ENCODE results near the gene TRIML2. TPM values are rescaled to one million over a fixed set of nuclear protein-coding genes. Genes with fewer than 3 reads are reported as not detected.
A peak's percentile ranks its signal among the peaks of the same experiment; 100 is the strongest.

The TRIML2 gene, protein sequence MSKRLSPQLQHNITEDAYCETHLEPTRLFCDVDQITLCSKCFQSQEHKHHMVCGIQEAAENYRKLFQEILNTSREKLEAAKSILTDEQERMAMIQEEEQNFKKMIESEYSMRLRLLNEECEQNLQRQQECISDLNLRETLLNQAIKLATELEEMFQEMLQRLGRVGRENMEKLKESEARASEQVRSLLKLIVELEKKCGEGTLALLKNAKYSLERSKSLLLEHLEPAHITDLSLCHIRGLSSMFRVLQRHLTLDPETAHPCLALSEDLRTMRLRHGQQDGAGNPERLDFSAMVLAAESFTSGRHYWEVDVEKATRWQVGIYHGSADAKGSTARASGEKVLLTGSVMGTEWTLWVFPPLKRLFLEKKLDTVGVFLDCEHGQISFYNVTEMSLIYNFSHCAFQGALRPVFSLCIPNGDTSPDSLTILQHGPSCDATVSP
- total RNA-seq = not detected
- polyA plus RNA-seq = not detected
- total RNA-seq = 0 reads per million in 6 experiments

DNA sequence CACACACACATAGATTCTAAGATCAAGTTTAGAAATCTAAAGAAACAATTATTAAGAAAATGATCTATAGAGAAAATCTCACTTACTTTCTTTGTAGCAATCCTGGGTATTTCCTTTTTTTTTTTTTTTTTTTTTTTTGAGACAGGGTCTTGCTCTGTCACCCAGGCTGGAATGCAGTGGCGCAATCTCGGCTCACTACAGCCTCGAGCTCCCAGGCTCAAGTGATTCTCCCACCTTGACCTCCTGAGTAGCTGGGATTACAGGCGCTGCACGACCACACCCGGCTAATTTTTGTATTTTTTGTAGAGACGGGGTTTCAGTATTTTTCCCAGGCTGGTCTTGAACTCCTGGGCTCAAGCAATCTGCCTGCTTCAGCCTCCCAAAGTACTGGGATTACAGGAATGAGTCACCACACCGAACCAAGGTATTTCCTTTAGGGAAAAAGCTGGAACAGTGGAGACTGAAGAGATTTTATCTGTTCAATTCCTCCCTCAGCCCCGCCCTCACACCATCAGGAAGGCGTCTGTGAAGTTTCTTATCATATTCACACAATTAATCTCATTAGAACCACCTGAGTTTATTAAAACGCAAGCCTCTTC, at the start of gene TRIML2:
Gene TRIML2, minus strand, starts transcription at position 447 of the 599 bp plus-strand sequence. CDS start 4,235 bp downstream, outside the sequence.
- H3K4me1 Mint-ChIP-seq = no peaks in the 10 kb centered on the region
- H3K27ac Mint-ChIP-seq = no peak within 1 kb of the TSS
- no peak for DNase-seq
- no peak for ATAC-seq
- peaks cover 0 to 11% (median 0%) of the 10 kb centered on the region in 3 donors for H3K36me3 Mint-ChIP-seq
- H3K9me3 Mint-ChIP-seq = peaks cover 2 to 28% (median 16%) of the 10 kb centered on the region in 9 donors
- no peak within 1 kb of the TSS for H3K4me3 Mint-ChIP-seq
- POLR2A ChIA-PET = no interaction called here
- H3K27me3 Mint-ChIP-seq = peaks cover 0 to 2% (median 0%) of the 10 kb centered on the region in 5 donors

DNA sequence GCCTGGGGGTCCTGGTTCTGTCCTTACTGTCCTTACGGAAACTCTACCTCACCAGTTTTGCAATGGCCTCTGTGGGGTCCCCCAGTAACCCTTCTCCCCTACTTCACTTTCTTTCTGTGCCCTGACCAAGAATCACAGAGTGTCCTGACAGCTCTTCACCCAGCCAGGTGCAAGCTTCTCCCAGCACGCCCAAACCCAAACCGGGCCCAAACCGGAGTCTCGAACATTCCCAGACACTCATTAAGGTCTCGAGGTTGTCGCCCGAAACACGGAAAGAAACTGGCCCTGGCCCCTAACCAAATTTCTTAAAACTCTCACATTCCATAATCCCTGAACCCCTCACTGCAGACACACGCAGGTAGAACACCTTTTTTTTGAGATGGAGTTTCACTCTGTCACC, 48.9 kb upstream of the TRIML2 start:
- DNase-seq (no peak), ATAC-seq (no peak)
- Mint-ChIP-seq H3K4me3 (no peak overlapping the region), H3K9me3 (peaks cover 0 to 28% (median 12%) of the 10 kb centered on the region in 9 donors), H3K4me1 (no peaks in the 10 kb centered on the region), H3K27me3 (no peaks in the 10 kb centered on the region), H3K36me3 (peaks cover 0 to 8% (median 0%) of the 10 kb centered on the region in 3 donors), H3K27ac (no peak overlapping the region)
- POLR2A ChIA-PET = no interaction called here

DNA sequence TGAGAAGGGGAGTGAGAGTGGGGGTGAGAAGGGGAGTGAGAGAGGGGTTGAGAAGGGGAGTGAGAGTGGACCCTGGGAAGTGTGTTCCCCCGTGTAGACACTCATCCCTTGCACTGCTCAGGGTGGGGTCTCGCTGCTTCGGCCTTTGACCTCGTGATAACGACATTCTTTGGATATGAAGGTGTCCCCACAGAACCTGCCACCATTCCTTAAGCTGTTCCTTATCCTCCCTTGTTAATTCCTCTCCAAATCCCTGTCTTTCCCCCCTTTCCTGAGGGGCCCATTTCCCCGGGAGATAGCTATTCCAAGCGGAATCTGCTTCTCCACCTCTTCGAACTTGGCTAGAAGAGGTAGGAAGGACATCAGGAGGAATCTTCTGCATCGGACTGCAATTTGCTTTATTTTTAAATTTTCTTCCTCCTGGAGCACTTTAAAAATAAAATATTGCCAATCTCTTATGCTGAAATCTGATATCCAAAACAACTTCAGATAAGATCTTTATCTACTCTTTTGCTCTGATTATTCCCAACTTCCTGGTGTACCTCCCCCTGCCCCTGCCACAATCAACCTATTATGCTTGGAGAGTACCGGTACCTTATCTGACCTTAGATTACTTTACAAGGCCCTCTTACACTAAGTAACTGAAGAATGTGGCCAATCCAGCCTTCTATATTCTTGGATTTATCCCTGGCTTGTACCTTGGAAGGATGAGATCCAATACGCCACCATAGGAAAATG, 45.4 kb upstream of the TRIML2 start:
- Mint-ChIP-seq H3K27ac (no peak overlapping the region), H3K9me3 (peaks cover 0 to 17% (median 10%) of the 10 kb centered on the region in 9 donors), H3K27me3 (no peaks in the 10 kb centered on the region), H3K4me1 (no peaks in the 10 kb centered on the region), H3K4me3 (no peak overlapping the region), H3K36me3 (peaks cover 0 to 4% (median 0%) of the 10 kb centered on the region in 3 donors)
- POLR2A ChIA-PET = no interaction called here
- ATAC-seq (no peak), DNase-seq (no peak)

DNA sequence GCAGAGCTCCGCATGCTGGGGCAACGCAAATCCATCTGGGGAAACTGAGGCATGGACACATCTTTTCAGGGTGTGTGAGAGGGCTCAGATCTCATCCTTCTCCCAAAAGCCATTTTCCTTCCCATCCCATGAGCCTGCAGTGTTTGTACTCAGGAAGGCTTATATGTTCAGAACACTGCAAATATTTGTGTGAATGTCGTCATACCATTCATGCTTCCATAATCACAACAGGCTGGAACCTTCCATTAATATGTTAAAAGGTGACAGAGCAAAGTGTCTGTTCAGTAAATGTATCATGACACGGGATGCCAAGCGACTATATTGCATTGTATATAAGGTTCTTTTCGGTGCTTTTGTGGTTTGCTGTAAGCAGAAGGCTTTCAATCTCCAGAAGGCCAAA, 38.4 kb upstream of the TRIML2 start:
- H3K27ac Mint-ChIP-seq = no peak overlapping the region
- H3K27me3 Mint-ChIP-seq = no peaks in the 10 kb centered on the region
- H3K36me3 Mint-ChIP-seq = peaks cover 0 to 3% (median 0%) of the 10 kb centered on the region in 3 donors
- ATAC-seq (no peak), DNase-seq (no peak)
- no peak overlapping the region for H3K4me3 Mint-ChIP-seq
- H3K4me1 Mint-ChIP-seq = peaks cover 0 to 1% (median under 1%) of the 10 kb centered on the region in 4 donors
- H3K9me3 Mint-ChIP-seq = peaks cover 0 to 18% (median 2%) of the 10 kb centered on the region in 9 donors
- POLR2A ChIA-PET = no interaction called here

DNA sequence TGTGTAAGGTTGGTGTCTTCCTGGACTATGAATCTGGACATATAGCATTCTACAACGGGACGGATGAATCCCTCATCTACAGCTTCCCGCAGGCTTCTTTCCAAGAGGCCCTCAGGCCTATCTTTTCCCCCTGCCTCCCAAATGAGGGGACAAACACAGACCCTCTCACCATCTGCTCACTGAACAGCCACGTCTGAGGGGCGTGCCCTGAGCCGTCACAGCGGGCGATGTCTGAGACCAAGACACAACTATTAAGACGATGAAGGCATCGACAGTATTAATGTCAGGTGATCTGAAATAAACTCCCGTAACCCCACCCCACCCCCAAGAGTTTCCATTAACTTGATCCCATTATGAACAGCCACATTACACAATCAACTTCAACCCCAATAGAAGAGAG, 37.8 kb upstream of the TRIML2 start:
- Mint-ChIP-seq H3K4me1 (peaks cover 0 to 1% (median under 1%) of the 10 kb centered on the region in 4 donors), H3K27me3 (no peaks in the 10 kb centered on the region), H3K27ac (no peak overlapping the region), H3K4me3 (peak overlapping the region in 1 of 10 donors; percentile 14), H3K9me3 (peaks cover 0 to 23% (median 2%) of the 10 kb centered on the region in 9 donors), H3K36me3 (peaks cover 0 to 3% (median 0%) of the 10 kb centered on the region in 3 donors)
- DNase-seq = no peak
- ATAC-seq = no peak
- POLR2A ChIA-PET = no interaction called here

DNA sequence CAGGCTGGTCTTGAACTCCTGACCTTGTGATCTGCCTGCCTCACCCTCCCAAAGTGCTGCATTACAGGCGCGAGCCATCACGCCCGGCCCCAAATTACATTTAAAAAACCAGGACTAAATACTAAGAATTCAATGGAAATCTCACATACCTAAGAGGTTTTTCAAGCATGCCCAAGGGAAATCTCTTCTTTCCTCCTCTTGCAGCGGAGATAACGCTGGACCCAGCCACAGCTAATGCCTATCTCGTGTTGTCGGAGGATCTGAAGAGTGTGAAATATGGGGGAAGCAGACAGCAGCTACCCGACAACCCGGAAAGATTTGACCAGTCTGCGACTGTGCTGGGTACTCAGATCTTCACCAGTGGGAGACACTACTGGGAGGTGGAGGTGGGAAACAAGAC, 37.2 kb upstream of the TRIML2 start:
- Mint-ChIP-seq H3K4me3 (no peak overlapping the region), H3K9me3 (peaks cover 0 to 25% (median 2%) of the 10 kb centered on the region in 9 donors), H3K27me3 (no peaks in the 10 kb centered on the region), H3K4me1 (peaks cover 0 to 1% (median under 1%) of the 10 kb centered on the region in 4 donors), H3K36me3 (peaks cover 0 to 3% (median 0%) of the 10 kb centered on the region in 3 donors), H3K27ac (no peak overlapping the region)
- POLR2A ChIA-PET = no interaction called here
- ATAC-seq = no peak
- DNase-seq = no peak

DNA sequence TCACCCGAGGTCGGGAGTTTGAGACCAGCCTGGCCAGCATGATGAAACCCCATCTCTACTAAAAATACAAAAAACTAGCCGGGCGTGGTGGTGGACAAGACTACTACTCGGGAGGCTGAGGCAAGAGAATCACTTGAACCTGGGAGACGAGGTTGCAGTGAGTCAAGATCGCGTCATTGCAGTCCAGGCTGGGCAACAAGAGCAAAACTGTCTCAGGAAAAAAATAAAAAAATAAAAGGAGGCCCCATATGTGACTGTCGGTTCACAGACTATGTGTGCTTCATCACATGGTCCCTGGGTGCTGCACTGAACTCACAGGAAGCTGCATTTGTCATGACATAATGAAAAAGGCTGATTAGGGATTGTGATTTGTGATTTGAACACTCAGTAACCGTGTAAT, 36.2 kb upstream of the TRIML2 start:
- H3K36me3 Mint-ChIP-seq = peaks cover 0 to 5% (median 0%) of the 10 kb centered on the region in 3 donors
- H3K27ac Mint-ChIP-seq = peak overlapping the region in 1 of 10 donors; percentile 74
- POLR2A ChIA-PET = no interaction called here
- H3K4me1 Mint-ChIP-seq = peaks cover 0 to 1% (median under 1%) of the 10 kb centered on the region in 4 donors
- peaks cover 0 to 2% (median 0%) of the 10 kb centered on the region in 5 donors for H3K27me3 Mint-ChIP-seq
- no peak overlapping the region for H3K4me3 Mint-ChIP-seq
- H3K9me3 Mint-ChIP-seq = peaks cover 0 to 27% (median 5%) of the 10 kb centered on the region in 9 donors
- DNase-seq (no peak), ATAC-seq (no peak)

DNA sequence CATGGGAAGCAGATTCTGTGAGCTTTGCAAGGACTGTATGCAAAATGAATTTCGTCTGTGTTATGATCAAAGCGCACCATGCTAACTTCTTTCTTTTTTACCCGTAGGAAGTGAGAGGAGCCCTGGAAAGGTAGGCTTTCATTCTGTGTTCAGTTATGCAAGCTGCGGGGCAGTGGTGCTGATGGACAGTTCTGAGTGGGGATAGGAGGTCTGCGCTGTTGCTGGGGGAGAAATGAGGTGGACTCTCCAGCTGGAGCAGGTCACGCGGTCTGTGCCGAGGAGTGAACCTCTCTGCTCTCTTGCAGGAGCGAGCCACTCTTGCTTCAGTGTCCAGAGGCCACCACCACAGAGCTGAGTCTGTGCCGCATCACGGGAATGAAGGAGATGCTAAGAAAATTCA, 34.3 kb upstream of the TRIML2 start:
- peaks cover 0 to 1% (median under 1%) of the 10 kb centered on the region in 4 donors for H3K4me1 Mint-ChIP-seq
- POLR2A ChIA-PET = no interaction called here
- H3K27ac Mint-ChIP-seq = no peak overlapping the region
- peaks cover 0 to 7% (median 0%) of the 10 kb centered on the region in 3 donors for H3K36me3 Mint-ChIP-seq
- H3K27me3 Mint-ChIP-seq = peaks cover 0 to 2% (median 0%) of the 10 kb centered on the region in 5 donors
- ATAC-seq = no peak
- no peak for DNase-seq
- no peak overlapping the region for H3K4me3 Mint-ChIP-seq
- H3K9me3 Mint-ChIP-seq = peaks cover 0 to 24% (median 5%) of the 10 kb centered on the region in 9 donors

DNA sequence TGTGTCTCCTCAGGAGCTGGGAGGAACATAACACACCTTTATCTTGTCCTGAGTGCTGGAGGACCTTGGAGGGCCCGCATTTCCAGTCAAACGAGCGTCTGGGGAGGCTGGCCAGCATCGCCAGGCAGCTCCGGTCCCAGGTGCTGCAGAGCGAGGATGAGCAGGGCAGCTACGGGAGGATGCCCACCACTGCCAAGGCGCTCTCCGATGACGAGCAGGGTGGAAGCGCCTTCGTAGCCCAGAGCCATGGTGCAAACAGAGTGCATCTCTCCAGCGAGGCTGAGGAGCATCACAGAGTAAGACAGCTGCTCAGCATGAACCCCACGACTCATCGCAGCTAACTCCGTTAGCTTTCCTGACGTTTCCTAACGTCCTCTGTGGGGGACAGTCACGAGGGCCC, 30.3 kb upstream of the TRIML2 start:
- H3K4me1 Mint-ChIP-seq = peaks cover 0 to 1% (median 0%) of the 10 kb centered on the region in 4 donors
- DNase-seq (no peak), ATAC-seq (no peak)
- H3K4me3 Mint-ChIP-seq = no peak overlapping the region
- POLR2A ChIA-PET = no interaction called here
- H3K9me3 Mint-ChIP-seq = peaks cover 0 to 23% (median 4%) of the 10 kb centered on the region in 9 donors
- peaks cover 0 to 6% (median 0%) of the 10 kb centered on the region in 3 donors for H3K36me3 Mint-ChIP-seq
- H3K27ac Mint-ChIP-seq = no peak overlapping the region
- H3K27me3 Mint-ChIP-seq = peaks cover 0 to 2% (median 0%) of the 10 kb centered on the region in 5 donors

DNA sequence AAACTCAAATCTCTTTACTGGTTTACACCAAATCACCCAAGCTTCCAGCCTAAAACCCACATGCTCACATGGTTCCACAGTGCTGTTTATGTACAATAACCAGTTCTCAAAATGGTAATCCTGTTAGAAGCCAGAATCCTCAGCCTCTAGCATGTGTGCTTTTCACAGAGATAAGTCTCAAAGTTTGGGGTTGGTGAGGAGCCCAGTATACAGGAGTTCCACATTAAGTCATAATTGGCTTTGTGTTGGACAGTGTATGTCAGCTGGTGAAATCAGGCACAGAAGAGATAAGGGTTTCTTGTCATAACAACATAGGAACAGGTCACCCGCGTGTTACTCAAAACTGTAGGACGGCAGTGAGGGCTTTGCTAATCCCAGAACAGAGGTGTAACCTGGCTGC, 29.7 kb upstream of the TRIML2 start, which contains the start of gene TRIML1:
Gene TRIML1, plus strand, starts transcription at position 301 of the 400 bp plus-strand sequence. CDS start 118 bp downstream, outside the sequence.
- POLR2A ChIA-PET = no interaction called here
- no peak within 1 kb of the TSS for H3K27ac Mint-ChIP-seq

DNA sequence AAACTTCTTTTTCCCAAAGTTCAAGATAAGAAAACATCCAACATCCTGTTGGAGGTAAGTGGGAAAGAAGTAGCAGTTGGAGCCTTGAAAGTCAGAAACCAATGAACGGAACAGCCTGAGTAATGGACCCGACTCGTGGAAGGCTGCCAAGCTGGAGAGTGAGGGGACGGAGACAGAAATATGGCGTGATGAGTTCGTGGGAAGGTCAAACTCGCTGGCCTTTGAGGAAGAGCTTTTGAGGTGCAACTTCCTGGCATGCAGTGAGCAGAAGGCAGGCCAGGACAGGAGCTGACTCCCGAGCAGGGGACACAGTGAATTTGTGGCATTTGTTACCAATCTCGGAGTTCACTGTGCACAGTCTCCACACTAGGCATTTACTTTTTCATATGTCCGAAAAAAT, 28.8 kb upstream of the TRIML2 start:
- ATAC-seq (no peak), DNase-seq (no peak)
- Mint-ChIP-seq H3K4me1 (no peaks in the 10 kb centered on the region), H3K27ac (no peak overlapping the region), H3K9me3 (peaks cover 0 to 26% (median 4%) of the 10 kb centered on the region in 9 donors), H3K27me3 (peaks cover 0 to 2% (median 0%) of the 10 kb centered on the region in 5 donors), H3K4me3 (no peak overlapping the region), H3K36me3 (peaks cover 0 to 4% (median 0%) of the 10 kb centered on the region in 3 donors)
- POLR2A ChIA-PET = no interaction called here

More for the DNA sequence above, 29.7 kb upstream of the TRIML2 start, which contains the start of gene TRIML1:
- Mint-ChIP-seq H3K4me3 (no peak within 1 kb of the TSS), H3K36me3 (peaks cover 0 to 4% (median 0%) of the 10 kb centered on the region in 3 donors), H3K4me1 (no peaks in the 10 kb centered on the region), H3K27me3 (peaks cover 0 to 2% (median 0%) of the 10 kb centered on the region in 5 donors), H3K9me3 (peaks cover 0 to 24% (median 4%) of the 10 kb centered on the region in 9 donors)
- ATAC-seq = no peak
- DNase-seq = no peak

DNA sequence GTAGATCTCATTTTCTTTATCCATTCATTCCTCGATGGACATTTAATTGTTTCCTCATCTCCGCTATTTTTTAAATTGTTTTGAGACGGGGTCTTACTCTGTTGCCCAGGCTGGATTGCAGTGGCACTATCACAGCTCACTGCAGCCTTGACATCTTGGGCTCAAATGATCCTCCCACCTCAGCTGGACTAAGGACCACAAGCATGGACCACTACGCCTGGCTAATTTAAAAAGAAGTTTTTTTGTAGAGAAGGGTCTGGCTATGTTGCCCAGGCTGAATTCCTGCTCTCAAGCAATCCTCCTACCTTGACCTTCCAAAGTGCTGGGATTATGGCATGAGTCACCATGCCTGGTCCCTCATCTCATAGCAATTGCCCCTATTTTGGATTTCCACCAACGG, 22.8 kb upstream of the TRIML2 start:
- ATAC-seq (no peak), DNase-seq (no peak)
- Mint-ChIP-seq H3K9me3 (peaks cover 0 to 31% (median 3%) of the 10 kb centered on the region in 9 donors), H3K4me3 (no peak overlapping the region), H3K27ac (no peak overlapping the region), H3K4me1 (no peaks in the 10 kb centered on the region), H3K27me3 (peaks cover 0 to 2% (median 0%) of the 10 kb centered on the region in 5 donors), H3K36me3 (peaks cover 0 to 2% (median 0%) of the 10 kb centered on the region in 3 donors)
- POLR2A ChIA-PET = no interaction called here
